ENCODE results near the gene FAHD2A.

GRCh38 chr2:95374451-95374920, 28.0 kb upstream of the FAHD2A start:
- TF ChIP-seq CTCF (IDR thresholded peaks at IDR 0.05; ENCODE audit: poor library complexity, severe bottlenecking) (no peak), TAF1 (IDR thresholded peaks at IDR 0.05; ENCODE audit: low read depth) (no peak), EZH2 (IDR thresholded peaks at IDR 0.05; ENCODE audit: borderline replicate concordance, insufficient read depth, low read length, poor library complexity, severe bottlenecking) (no peak), REST (IDR thresholded peaks at IDR 0.05; ENCODE audit: borderline replicate concordance) (no peak), MXI1 (conservative IDR thresholded peaks at IDR 0.05; ENCODE audit: poor library complexity, severe bottlenecking) (no peak), RAD21 (conservative IDR thresholded peaks at IDR 0.05) (no peak), POLR2AphosphoS5 (IDR thresholded peaks at IDR 0.05) (no peak), EP300 (conservative IDR thresholded peaks at IDR 0.05; ENCODE audit: poor library complexity, severe bottlenecking) (no peak), SMC3 (conservative IDR thresholded peaks at IDR 0.05; ENCODE audit: poor library complexity) (no peak)

Data from neural cell (in vitro differentiated cells).